HG02884 (cell line): ENCODE results near the gene TMEM271.

Experiments used
- ATAC-seq: cut with Tn5 transposase; IDR thresholded peaks from one replicate; pipeline ENCODE4 v1.9.1; 2021; ENCODE audit warnings: mild to moderate bottlenecking, moderate library complexity; ENCODE audit not compliant: unreplicated experiment

TMEM271 gene, protein sequence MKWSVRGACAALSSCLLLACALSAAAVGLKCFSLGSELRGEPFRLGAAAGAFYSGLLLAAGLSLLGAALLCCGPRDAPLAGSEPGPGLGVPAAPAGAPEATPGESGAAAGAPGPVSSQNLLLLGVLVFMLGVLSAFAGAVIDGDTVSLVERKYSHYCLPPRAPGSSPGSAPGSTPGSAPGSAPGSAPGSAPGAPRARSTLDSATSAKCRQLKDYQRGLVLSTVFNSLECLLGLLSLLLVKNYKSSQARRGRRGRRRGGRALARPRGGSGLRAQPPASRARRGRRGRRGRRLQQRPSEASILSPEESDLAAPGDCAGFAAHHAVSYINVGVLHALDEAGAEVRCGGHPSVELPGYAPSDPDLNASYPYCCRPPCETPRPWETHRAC

DNA sequence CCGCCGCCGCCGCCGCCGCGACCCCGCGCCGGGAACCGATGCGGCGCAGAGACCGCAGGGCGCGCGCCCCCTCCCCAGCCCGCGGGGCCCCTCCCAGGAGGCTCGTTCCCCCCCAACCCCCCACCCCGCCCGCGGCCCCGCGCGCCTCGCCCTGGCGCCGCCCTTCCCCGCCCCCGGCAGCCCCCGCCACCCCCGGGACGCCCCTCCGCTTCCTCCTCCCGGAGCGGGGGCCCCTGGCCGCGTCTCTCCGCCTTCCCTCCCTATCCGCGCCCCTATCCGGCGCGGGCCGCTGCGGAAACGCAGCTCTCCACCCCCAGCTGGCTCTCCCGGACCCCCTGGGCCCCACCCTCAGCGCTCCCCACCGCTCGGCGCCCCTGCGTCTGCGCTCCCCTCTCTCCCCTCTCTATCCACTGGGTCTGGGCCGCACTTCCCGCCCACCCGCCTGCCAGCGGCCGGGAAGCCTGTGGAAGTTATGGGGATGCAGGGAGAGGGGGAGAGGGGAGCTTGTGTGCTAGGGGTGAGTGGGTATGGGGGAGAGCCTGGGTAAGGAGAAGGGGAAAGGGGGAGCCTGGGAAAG, at the start of gene TMEM271:
TMEM271 (minus strand) TSS at position 51 of the 577 bp plus-strand sequence. CDS start 233 bp downstream, outside the sequence.
- ATAC-seq = no peak

DNA sequence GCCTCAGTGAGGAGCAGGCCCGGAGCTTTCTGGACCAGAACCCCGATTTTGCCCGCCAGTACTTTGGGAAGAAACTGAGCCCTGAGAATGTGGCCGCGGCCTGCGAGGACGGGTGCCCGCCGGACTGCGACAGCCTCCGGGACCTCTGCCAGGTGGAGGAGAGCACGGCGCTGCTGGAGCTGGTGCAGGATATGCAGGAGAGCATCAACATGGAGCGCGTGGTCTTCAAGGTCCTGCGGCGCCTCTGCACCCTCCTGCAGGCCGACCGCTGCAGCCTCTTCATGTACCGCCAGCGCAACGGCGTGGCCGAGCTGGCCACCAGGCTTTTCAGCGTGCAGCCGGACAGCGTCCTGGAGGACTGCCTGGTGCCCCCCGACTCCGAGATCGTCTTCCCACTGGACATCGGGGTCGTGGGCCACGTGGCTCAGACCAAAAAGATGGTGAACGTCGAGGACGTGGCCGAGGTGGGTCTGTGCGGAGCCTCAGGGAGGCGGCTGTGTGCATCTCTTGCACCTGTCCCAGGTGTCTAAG, 49.6 kb upstream of the TMEM271 start:
- ATAC-seq = no peak

DNA sequence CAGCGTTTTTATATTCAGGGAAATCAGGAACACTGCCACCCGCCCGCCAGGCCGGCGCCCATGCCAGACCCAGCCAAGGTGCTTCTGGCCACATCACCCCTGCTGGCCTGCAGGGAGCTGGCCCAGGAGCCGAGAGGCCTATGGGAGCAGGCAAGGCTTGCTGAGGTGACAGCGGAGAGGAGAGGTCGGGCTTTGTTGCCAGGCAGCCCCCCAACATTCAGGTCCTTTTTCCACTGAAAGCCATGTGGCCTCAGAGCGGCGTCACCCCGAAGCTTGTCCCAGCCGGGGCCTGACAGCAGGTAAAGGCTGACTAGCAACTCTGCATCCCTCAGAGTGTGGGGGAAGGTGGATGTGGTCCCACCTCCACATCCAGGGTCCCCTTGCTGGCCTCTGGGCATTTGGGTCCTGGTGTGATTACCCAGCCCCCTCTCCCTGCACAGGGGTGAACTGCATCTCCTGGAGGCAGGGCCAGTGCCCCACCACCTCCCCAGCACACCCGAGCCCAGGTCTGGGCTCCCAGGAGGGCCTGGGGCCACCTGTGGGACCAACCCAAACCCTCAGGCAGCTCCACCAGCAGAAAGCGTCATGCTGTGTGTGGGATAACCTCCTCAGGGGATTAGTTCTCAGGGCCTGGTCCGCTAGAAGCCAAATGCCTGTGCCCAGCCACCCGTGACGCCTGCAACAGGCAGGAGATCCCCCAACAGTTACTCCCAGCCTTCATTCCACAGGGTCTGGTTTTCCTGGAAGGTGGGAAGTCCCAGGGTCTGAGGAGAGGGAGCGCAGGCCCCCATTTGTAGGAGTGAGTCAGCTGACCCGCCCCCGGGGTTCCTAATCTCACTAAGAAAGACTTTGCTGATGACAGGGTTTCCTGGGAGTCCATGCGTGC, 48.9 kb upstream of the TMEM271 start, which contains the start of gene PDE6B:
PDE6B (plus strand) TSS at position 869 of the 886 bp plus-strand sequence. CDS start 54 bp downstream, outside the sequence.
- ATAC-seq = no peak

DNA sequence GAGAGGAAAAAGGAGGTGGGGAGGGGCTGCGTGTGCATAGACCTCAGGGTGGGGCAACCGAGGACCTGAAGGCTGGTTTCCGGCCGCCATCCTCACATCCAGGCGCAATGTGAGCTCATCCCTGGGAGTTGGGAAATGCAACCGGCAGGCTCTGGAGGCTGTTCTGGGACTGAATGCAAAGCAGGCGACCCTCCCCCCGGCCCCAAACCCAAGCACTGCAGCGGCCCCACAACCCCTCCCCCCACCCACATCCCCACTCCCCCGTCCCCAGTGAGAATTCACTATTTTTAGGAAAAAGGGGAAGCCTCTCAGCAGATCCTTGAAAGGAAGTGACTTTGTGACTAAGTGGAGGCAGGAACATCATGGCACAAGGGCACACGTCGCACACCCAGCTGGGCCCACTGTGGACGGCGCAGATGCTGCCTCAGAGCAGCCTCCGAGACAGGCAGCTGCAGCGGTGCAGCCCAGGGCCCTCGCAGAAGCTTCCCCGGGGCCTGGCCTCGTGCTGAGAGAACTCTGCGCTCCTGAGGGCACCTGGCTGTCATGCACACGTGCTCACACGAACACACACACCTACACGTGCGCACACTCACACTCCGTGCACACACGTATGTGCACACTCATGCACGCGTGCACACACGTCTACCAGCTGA, 47.9 kb upstream of the TMEM271 start:
- no peak for ATAC-seq

DNA sequence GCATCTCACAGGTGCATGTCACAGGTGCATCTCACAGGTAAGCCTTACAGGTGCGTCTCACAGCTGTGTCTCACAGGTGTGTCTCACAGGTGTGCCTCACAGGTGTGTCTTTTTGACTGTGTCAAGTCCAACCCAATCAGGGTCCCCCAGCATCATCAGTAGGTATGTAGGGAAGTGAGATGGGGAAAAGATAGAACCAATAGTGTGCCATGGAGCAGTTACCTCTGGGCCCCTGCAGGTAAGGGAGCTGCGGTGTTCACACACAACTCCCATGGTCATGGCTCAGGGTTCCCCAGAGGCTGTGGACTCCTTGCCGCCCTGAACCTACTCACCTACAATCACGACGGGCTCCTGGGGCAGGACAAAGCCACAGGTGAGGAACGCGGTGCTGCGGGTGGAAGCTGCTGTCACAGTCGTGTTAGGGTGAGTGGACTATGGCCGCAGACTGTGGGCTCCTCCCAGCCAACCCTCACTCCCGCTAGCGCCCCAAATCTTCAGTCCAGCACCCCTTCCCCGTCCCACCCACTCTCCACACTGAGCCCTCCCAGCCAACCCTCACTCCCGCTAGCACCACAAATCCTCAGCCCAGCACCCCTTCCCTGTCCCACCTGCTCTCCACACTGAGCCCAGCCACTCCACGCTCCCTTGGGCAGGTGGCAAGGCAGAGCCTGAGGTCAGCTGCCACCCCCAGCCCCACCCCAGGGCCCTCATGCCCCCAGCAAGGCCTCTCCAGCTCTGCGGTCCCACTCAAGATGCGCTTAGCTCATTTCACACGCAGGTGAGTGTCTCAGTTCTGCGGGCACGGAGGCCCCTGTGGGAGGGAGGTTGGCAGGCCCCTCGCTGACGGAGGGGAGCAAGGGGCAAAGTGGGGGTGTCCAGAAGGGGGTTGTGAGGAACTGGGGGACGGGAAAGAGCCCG, 47.2 kb upstream of the TMEM271 start:
- no peak for ATAC-seq

DNA sequence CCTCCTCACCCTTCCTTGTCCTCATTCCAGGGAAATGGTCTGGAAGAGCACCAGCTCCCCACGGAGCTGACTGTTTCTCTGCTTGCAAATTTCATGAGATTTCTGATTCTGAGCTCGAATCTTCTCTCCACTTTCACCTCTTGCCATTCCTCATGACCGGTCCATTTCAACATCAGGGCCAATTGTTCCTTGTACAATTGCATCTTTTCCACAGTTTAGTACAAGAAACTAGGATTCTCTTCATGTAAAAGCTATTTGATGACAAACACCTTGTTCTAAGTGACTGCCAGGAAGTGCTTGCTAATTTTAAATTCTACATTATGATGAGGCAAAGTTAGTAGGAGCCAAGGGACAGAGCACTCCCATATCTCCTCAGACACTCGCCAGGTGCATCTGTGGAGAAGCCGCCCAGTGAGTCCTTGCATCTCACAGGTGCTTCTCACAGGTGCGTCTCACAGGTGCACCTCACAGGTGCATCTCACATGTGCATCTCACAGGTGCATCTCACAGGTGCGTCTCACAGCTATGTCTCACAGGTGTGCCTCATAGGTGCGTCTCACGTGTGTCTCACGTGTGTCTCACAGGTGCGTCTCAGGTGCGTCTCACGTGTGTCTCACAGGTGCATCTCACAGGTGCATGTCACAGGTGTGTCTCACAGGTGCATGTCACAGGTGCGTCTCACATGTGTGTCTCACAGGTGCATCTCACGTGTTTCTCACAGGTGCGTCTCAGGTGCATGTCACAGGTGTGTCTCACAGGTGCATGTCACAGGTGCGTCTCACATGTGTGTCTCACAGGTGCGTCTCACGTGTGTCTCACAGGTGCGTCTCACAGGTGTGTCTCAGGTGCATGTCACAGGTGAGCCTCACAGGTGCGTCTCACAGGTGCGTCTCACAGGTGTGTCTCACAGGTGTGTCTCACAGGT, 46.2 kb upstream of the TMEM271 start:
- ATAC-seq = no peak

DNA sequence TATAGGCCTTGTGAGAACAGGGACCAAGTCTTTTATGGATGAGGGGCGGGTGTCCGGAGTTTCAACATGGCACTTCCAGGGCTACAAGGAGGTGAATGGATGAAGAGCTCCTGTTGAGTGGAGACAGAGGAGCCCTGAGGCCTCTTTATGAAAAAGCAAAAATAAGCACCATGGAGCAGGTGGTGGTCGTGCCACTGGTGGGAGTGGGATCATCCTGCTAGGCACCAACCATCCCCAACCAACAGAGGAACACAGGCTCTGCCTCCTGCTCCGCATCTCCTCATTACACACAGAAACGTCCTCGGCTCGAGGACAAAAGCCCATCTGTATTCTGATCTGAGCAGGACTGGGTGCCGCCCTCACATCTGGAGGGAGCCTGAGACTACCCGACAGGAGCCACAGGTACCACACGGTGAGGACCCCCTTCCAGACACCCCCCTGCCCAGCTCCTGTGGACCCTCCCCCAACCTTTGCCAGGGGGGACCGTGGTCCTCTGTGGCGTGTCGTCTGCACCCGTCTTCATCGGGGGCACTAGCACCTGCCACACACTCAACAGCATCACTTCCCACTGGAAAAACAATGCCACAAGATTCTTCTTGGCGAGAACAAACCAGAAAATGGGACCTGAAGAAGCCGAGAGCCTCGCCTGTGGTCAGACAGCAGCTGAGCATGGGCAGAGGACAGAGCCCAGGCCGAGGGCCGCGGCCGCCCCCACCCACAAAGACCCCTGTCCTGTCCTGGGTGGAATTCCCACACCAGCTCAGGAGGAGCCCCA, 45.4 kb upstream of the TMEM271 start:
- no peak for ATAC-seq

DNA sequence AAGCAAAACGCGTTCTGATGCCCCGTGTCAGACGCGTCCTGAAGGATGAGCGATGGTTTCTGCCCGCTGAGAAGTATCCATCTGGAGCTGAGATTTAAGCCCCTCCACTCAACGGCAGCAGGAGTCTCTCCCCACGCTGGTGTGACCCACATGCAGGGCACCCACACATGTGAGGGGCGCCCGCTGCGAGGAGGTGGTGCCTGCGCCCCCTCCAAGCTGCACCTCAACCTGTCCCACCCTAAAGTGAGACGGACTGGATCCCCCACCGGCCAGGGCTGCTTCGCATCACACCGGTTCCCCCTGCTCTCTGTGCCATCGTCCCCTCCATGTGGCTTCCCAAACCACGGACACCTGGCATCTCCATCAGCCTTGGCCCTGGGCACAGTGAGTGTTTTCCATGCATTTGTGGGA, 44.8 kb upstream of the TMEM271 start:
- ATAC-seq = no peak

DNA sequence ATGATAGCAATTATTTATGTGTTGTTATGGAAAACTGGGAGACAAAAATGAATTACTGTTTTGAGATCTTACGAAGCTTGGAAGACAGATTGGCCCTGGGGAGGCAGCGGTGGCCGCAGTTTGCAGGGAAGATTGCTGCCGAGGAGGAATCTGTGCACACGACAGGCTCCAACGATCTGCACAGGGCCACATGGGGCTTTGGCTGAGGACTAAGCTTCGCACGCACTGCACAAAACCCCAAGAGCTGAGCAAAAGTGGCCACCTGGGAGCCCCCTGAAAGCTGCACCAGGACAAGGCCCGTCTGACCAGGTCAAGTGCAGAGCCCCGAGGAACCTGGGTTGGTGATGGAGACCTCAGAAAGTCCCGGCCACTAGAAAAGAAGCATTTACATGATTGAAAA, 44.1 kb upstream of the TMEM271 start:
- ATAC-seq = no peak

DNA sequence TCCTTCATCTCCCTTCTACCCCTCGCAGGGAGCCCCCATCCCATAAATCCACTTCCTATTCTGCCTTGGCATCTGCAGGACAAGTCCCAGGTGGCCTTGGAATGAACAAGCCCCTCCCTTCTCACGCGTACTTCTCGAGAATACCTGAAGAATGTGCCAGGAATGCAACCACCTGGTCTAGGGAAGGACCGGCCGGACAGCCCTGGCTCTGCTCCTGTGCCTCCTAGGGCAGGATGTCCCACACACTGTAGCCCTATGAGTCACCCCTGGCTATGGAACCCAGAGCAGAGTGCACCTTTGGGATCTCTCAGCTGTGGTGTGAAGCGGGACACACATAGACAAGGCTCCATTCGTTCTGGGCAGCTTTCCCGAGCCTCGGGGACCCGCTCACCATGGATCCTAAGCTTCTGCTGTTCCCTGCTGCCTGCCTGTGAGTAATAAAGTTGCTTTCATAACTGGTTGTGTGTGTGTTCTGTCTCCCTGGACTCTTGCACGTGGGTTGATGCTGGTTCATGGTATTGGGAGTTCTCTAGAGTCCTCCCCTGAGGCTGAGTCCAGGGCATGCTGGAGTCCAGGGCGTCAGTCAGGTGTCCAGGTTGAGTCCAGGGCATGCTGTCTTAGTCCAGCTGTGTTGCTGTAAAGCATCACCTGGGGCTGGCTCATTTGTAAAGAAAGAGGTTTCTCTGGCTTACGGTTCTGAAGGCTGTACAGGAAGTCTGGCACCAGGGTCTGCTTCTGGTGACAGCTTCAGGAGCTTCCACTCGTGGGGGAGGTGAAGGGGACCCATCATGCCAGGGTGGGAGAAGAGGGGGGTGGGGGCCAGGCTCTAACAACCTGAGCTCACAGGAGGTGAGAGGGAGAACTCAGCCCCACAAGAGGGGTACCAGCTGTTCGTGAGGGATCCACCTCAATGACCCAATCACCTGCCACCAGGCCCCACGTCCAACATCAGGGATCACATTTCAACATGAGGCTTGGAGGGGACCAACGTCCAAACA, 41.8 kb upstream of the TMEM271 start:
- no peak for ATAC-seq

DNA sequence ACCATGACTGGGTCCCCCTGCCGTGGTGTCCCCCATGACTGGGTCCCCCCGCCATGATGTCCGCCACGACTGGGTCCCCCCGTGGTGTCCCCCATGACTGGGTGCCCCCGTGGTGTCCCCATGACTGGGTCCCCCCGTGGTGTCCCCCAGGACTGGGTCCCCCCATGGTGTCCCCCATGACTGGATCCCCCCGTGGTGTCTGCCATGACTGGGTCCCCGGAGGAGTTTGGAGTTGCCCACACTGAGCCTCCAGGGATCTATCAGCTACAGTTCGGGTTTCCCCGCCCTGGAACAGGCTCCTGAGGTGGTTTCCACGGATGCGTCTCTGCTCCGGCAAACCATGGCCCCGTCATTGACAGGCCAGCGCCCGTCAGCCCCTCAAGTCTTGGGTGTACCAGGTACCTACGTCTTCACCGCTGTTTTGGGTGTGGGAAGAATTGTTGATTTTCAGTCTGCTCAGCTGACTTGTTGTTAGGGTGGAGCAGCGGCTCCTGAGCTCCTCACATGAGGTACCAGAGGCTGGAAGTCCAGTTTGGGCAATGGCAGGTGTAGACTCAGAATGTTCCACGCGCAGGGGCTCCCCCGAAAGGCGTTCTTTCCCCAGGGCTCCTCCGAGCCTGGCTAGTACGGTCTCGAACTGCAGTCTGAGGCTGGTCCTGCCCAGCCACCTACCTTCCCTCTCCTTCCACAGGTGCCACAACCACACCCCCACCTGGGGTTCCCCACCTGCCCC, 41.0 kb upstream of the TMEM271 start:
- ATAC-seq = no peak

DNA sequence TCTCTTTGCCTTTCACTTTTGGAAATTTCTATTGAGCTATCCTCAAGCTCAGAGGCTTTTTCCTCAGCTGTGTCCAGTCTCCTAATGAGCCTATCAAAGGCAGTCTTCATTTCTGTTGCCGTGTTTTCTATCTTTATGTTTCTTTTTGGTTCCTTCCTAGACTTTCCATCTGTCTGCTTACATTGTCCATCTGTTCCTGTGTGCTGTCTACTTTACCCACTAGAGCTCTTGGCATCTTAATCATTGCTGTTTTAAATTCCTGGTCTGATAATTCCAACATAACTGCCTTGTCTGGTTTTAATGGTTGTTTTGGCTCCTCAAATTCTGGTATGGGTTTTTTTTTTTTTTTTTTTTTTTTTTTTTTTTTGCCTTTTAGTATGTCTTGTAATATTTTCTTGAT, 40.0 kb upstream of the TMEM271 start:
- no peak for ATAC-seq

DNA sequence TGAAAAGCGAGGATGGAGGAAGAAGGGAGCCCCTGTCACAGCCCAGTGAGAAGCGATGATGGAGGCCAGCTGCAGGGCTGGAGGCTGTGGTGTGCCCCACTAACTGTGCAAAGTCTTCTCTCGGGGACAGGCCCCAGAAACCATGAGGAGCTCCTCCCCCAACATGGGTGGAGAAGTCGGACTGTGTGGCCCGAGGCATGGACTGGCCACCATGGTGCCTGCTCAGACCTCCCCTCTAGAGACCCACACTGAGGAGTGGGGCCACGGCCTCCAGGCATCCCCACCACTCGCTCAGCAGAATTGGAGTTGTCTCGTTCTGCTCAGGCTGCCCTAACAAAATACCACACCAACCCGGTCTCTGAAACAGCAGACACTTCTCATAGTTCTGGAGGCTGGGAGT, 37.0 kb upstream of the TMEM271 start:
- no peak for ATAC-seq

DNA sequence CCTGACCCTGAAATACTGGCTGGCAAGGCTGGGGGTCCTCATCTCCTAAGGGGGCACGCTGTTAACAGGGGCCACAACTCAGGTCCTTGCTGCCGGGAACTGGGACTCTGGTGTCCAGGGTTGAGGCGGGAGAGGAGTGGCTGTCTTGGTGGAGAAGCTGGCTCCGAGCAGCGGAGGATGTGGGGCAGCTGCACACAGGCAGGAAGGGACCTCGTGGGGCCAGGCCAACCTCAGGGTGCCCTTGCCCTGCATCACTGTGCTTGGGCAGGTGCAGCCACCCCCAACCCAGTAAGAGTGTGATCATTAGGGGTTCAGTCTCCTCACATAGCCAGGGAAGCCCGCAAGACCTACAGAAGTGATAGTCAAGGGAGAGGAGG, 36.6 kb upstream of the TMEM271 start:
- ATAC-seq = no peak

DNA sequence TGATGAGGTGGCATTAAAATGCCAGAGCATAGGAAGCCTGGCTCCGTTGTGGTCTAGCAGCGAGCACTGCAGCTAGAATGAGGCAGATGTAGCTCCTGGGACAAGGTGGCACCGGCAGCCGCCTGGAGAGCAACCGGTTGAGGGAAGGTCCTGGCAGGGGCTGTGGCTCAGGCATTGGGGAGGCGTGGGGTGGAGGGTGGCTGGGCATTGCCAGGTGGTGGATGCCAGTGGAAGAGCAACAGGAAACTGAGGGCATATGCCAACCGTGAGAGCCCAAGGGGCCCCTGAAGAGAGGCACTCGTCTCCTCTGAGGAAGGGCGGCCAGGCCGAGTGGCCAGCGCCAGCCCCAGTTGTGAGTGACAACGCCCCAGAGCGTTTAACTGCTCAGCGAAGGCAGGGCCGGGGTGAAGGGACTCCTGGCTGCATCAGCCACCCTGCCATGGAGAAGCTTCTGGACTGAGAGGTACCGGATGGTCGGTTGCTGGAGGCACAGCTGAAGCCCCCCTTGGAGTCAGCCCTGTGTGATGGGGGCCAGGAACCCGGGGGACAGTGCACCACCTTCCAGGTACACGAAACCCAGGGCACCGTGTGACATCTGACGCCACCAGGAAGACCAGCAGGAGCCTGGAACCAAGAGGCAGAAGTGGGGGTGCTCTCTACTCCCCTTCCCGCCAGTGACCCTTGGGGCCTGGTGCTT, 36.1 kb upstream of the TMEM271 start:
- no peak for ATAC-seq
